Muscle of arm (tissue), 12 donors: ENCODE data around the gene MPI. TPM values are rescaled to one million over a fixed set of nuclear protein-coding genes. Genes with fewer than 3 reads are reported as not detected.
A peak's percentile ranks its signal among the peaks of the same experiment; 100 is the strongest.
"Not testable (repeated sequence)": the region's sequence is repeated elsewhere in the genome, so short reads cannot be mapped to it uniquely, and the experiment has no call there.

Source experiments
- DNase-seq: peaks from one replicate; pipeline ENCODE4 v3.0.0-alpha.2; 2013
- polyA plus RNA-seq, 12 donors: library from polyadenylated mRNA; unstranded; fragments of 120-200 nt; gene quantifications; one replicate each; pipeline ENCODE4 v1.2.1, GENCODE V29; 2013; ENCODE audit not compliant: insufficient read length in 12 of 12

The MPI gene
- polyA plus RNA-seq, 12 donors: 44.3 to 63.9 (median 55.2) TPM; not detected in 1

GRCh38 chr15:74857671-74858368, 32.0 kb upstream of the MPI start:
- DNase-seq: no peak

DNA sequence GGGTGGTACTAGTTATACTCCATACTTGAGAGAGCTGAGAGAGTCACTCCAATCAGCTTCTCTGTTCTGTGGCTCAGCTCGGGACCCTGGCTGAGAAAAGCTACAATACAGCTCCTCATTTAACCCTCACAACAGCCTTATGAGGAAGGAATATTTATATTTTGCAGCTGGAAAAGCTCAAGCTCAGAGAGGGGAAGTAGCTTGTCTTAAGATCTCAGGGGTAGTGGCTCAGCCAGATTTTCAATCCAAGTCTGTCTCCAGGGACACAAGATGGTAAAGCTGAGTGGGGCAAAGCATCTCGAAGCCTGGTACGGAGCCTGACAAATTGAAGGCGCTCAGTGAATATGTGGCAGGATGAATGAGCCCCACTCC, 31.5 kb upstream of the MPI start:
- no peak for DNase-seq

GRCh38 chr15:74863239-74864056, 26.4 kb upstream of the MPI start:
- DNase-seq: no peak

- DNase-seq: no peak
These were observed 25.5 kb upstream of the MPI start for GRCh38 chr15:74864296-74864695.

DNA sequence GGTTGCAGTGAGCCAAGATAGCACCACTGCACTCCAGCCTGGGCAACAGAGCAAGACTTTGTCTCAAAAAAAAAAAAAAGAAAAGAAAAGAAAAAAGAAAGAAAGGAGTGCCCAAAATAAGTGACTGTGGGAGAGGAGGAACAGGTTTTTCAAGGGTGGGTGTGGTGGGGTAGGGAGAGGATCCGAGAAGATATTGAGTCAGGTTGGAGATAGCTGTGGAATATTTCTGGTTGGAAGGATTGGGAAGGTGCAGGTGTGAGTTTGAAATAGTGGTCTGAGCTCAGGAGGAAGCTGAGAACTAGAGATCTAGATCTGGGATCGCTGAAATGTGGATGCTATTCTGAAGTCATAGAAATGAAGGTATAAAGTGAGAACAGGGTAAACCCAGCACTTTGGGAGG, 24.5 kb upstream of the MPI start:
- no peak for DNase-seq

- DNase-seq: no peak
These were observed 23.8 kb upstream of the MPI start for GRCh38 chr15:74866090-74866489.

- DNase-seq: no peak
These were observed 22.3 kb upstream of the MPI start for GRCh38 chr15:74867466-74868038.

- DNase-seq: no peak
These were observed 21.8 kb upstream of the MPI start for GRCh38 chr15:74868059-74868458.

- DNase-seq: no peak
These were observed 20.5 kb upstream of the MPI start for GRCh38 chr15:74869372-74869725.

- peak; percentile 43 for DNase-seq
These were observed 20.0 kb upstream of the MPI start for GRCh38 chr15:74869726-74870407.

DNA sequence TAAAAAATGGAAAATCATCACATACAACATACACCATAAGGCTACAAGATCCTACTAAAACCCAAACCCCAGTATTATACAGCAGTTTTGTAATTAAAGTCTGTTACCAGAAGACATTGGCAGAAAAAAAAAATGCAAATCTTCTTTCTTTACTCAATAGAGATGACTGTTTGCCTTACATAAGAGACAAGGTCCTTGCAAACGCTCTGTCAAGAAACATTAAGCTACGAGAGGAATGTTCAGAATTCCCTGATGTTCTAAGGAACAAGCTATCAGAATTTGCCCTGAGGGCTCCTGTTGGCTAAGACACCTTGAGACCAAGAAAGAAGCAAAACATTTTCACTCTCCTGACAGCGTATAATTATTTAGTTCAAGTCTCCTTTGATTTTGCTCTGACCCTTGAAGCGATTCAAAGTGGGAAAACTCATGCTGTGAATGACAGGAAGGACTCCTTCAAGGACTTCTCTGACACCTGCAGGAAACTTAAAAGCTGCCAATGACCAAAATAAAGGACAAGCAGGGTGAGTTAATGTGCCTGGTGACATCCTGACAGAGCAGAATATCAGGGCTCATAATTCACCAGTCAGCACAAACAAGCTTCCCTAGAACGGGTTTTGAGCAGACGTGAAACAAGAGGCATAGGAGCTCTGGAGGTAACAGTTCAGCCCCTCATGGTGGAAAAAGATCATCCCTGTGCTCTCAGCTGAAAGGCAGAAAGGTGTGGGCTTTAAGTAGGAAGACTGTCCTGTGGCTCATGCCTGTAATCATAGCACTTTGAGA, 19.2 kb upstream of the MPI start:
- DNase-seq: no peak

- no peak for DNase-seq
These were observed 17.2 kb upstream of the MPI start for GRCh38 chr15:74872702-74873035.

- DNase-seq: peak; percentile 96
These were observed 16.6 kb upstream of the MPI start, which contains the start of gene SCAMP2 for GRCh38 chr15:74873036-74873755. SCAMP2 (minus strand) TSS chr15:74873365; CDS start chr15:74873255, 110 bp downstream.

GRCh38 chr15:74873756-74874424, 16.0 kb upstream of the MPI start:
- no peak for DNase-seq

GRCh38 chr15:74878273-74878672, 11.6 kb upstream of the MPI start:
- DNase-seq: no peak

GRCh38 chr15:74882528-74882927, 7.3 kb upstream of the MPI start:
- DNase-seq: no peak

DNA sequence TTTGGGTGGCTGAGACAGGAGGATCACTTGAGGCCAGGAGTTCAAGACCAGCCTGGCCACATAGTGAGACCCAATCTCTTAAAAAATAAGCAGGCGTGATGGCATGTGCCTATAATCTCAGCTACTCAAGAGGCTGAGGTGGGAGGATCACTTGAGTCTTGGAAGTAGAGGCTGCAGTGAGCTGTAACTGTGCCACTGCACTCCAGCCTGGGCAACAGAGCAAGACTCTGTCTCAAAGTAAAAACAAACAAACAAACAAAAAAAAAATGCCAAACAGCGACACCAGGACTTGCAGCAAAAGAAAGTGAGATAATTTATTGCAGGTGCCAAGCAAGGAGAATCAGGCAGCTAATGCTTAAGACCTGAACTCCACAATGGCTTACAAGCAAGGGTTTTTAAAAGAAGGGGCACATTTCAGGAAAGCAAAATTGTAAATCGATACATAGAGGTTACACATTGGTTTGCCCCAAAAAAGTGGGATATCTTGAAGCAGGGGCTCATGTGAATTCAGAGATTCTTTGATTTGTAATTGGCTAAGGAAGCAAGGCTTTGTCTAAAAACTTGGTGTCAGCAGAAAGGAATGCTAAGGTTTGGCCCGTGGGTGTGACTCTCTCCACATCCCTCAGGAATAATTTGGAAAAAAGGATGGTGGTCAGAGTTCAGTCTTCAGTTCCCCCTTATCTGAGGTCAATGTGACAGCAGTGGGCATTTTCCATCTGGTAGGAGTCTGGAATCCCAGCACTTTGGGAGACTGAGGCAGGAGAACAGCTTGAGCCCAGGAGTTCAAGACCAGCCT, 5.2 kb upstream of the MPI start:
- no peak for DNase-seq

GRCh38 chr15:74885461-74885860, 4.4 kb upstream of the MPI start:
- DNase-seq: no peak

- not testable (repeated sequence) for DNase-seq
These were observed 2.2 kb upstream of the MPI start for GRCh38 chr15:74887537-74888193.
